ENCODE data around the gene KCNIP4. TPM values are rescaled to one million over a fixed set of nuclear protein-coding genes. Genes with fewer than 3 reads are reported as not detected.

Gene KCNIP4
- total and polyA plus RNA-seq, 11 donors = 0.19 TPM; not detected in 10

GRCh38 chr4:20680736-20681135 lies 1267.8 kb downstream of the KCNIP4 start:
- Histone ChIP-seq H3K27me3 (peaks cover 0 to 17% (median 3%) of the 10 kb centered on the region in 9 donors), H3K36me3 (no peaks in the 10 kb centered on the region), H3K9me3 (no peaks in the 10 kb centered on the region), H3K4me3 (no peak overlapping the region), H3K4me1 (no peaks in the 10 kb centered on the region), H3K27ac (no peak overlapping the region)
- intact Hi-C loops (cut with DNase I) = loop anchor here in 9 of 10 donors (5.0 to 10.0 kb wide), 8 partner anchors 256 to 1996 kb away; no protein-coding TSS in a partner anchor
- 38 to 65% (median 48%) methylated on average over 1 of the region's 1 CpG for WGBS, 4 donors
- ATAC-seq (no peak), DNase-seq (no peak)
- no peak for TF ChIP-seq CTCF (IDR thresholded peaks at IDR 0.05)
- no peak for TF ChIP-seq POLR2A (IDR thresholded peaks at IDR 0.05)

GRCh38 chr4:20679951-20680350 lies 1268.6 kb downstream of the KCNIP4 start:
- WGBS, 4 donors = 67 to 83% (median 74%) methylated on average over 1 of the region's 1 CpG
- TF ChIP-seq CTCF (IDR thresholded peaks at IDR 0.05) (no peak), POLR2A (IDR thresholded peaks at IDR 0.05) (no peak)
- peaks cover 0 to 17% (median 3%) of the 10 kb centered on the region in 9 donors for H3K27me3 ChIP-seq
- no peaks in the 10 kb centered on the region for H3K4me1 ChIP-seq
- H3K27ac ChIP-seq = no peak overlapping the region
- ATAC-seq = no peak
- no peaks in the 10 kb centered on the region for H3K36me3 ChIP-seq
- intact Hi-C loops (cut with DNase I) = loop anchor here in 9 of 10 donors (5.0 to 10.0 kb wide), 8 partner anchors 255 to 1995 kb away; no protein-coding TSS in a partner anchor
- no peak for DNase-seq
- no peak overlapping the region for H3K4me3 ChIP-seq
- H3K9me3 ChIP-seq = no peaks in the 10 kb centered on the region

Small RNAs within 50 kb of the gene (microRNA-seq; reads per million reads assigned to microRNA genes)
- gene MIR7978 = 0 to 0.13 (median 0) reads per million in 4 donors

Measured in heart left ventricle (tissue), 16 donors.